SK-N-MC (cell line): ENCODE measurements around the gene DYRK3.

Experiments
- EZH2 ChIP-seq: fragments of 200-600 bp; sonication (generic); IDR thresholded peaks from one replicate; pipeline ENCODE4 v1.6.1; 2017; ENCODE audit warnings: antibody characterized with exemption
- POLR2AphosphoS5 ChIP-seq: IDR thresholded peaks from 2 replicates; pipeline ENCODE4 v1.6.1; 2012; ENCODE audit warnings: mild to moderate bottlenecking, low read depth, low read length, borderline replicate concordance

DNA sequence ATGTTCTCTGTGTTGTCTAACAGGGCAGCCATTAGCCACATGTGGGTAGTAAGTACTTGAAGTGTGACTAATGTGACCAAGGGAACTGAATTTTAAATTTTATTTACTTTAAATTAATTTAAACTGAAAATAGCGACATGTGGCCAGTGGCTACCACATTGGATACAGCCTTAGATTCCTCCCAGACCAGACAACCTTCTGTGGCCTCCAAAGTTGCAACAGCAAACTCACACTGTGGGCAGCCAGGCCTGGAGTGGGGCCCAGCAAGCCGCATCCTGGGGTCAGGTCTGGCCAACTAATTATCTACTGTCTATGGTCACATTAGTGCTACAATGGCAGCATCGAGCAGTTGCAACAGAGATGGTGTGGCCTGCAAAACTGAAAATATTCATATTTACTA, 34.8 kb upstream of the DYRK3 start:
- TF ChIP-seq POLR2AphosphoS5 (no peak), EZH2 (no peak)
